Measurements from ENCODE around the gene CDON.

CDON gene

DNA sequence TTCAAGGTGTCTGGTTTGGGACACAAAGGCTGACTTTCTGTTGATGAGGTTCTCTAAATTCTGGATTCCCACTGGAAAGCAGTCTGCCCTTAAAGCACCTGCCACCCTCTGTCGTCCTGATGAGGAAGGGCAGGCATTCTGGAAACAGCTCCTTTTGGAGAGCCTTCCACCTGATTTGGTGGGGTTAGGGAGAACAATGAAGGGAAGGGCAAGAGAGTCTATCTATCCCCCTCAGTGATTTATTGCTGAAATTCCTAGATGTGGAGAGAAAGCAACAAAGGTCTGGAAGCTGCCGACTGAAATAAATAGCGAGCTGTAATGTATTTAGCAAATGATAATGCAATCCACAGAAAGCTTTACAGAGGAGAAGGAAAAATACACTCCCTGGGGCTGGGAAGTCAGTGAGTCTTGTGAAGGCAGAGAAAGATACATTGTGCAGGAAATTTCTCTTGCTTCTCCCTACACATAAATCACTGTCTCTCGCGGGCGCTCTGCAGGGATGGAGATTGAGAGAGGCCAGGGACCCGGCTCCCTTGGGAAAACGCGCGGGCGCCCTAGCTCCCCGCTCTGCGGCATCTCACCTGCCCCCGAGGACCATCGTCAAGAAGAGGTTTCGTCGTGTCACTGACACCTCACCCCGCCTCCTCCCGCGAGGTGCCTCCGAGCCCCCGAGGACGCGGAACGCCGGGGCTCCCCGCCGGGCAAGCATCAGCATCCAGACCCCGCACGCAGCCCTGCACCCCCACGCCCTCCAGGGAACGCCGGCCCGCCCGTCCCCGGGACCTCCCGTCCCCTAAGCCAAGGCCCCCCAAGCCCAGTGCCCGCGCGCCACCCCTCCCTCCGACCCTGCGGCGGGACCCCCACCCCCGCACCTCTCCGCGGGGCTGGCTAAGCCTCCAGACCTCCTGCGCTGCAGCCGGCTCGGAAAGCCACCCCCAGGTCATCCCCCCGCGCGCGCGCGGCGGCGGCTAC lies 673 bp downstream of the CDON start:
- peak overlapping the region; percentile 57; the same call in 1 of the 2 replicates for H3K9ac ChIP-seq (ENCODE audit: low read length)
- H3K79me2 ChIP-seq (ENCODE audit: insufficient read depth, low read length) = no peaks in the 10 kb centered on the region
- H3K4me3 ChIP-seq (ENCODE audit: low read depth, low read length, poor library complexity, severe bottlenecking) = peak overlapping the region; percentile 68
- no peak for TF ChIP-seq EZH2 (IDR thresholded peaks at IDR 0.05; ENCODE audit: borderline replicate concordance, low read length)
- TF ChIP-seq CTCF (IDR thresholded peaks at IDR 0.05; ENCODE audit: low read length) = no peak
- H3K27me3 ChIP-seq (ENCODE audit: insufficient read depth, low read length) = peaks cover 5% of the 10 kb centered on the region; the same call in 1 of the 2 replicates
- H3K4me1 ChIP-seq (ENCODE audit: insufficient read depth, low read length, severe bottlenecking) = peaks cover 6% of the 10 kb centered on the region
- H3K9me2 ChIP-seq (ENCODE audit: low read depth, low read length) = no peaks in the 10 kb centered on the region
- H3K36me3 ChIP-seq (ENCODE audit: insufficient read depth, low read length) = no peaks in the 10 kb centered on the region
- H3K9me3 ChIP-seq (ENCODE audit: low read length) = no peaks in the 10 kb centered on the region
- no peaks in the 10 kb centered on the region for H3F3A ChIP-seq (ENCODE audit: insufficient read depth, low read length)
- no peaks in the 10 kb centered on the region for H4K20me1 ChIP-seq (ENCODE audit: insufficient read depth, low read length)
- peak overlapping the region; percentile 73 for H3K4me2 ChIP-seq (ENCODE audit: low read length)
- no peak overlapping the region for H3K27ac ChIP-seq (ENCODE audit: low read depth, low read length, poor library complexity, severe bottlenecking)
- no peak overlapping the region for H2AFZ ChIP-seq (ENCODE audit: low read length)

- Histone ChIP-seq H2AFZ (ENCODE audit: low read length) (no peak overlapping the region), H3K27ac (ENCODE audit: low read depth, low read length, poor library complexity, severe bottlenecking) (no peak overlapping the region), H3K4me2 (ENCODE audit: low read length) (no peak overlapping the region), H3K4me1 (ENCODE audit: insufficient read depth, low read length, severe bottlenecking) (peaks cover 6% of the 10 kb centered on the region), H3F3A (ENCODE audit: insufficient read depth, low read length) (no peaks in the 10 kb centered on the region), H3K9ac (ENCODE audit: low read length) (no peak overlapping the region), H3K36me3 (ENCODE audit: insufficient read depth, low read length) (no peaks in the 10 kb centered on the region), H3K27me3 (ENCODE audit: insufficient read depth, low read length) (peaks cover 5% of the 10 kb centered on the region; the same call in 1 of the 2 replicates), H3K79me2 (ENCODE audit: insufficient read depth, low read length) (no peaks in the 10 kb centered on the region), H4K20me1 (ENCODE audit: insufficient read depth, low read length) (no peaks in the 10 kb centered on the region), H3K9me2 (ENCODE audit: low read depth, low read length) (no peaks in the 10 kb centered on the region), H3K4me3 (ENCODE audit: low read depth, low read length, poor library complexity, severe bottlenecking) (no peak overlapping the region), H3K9me3 (ENCODE audit: low read length) (no peaks in the 10 kb centered on the region)
- TF ChIP-seq EZH2 (IDR thresholded peaks at IDR 0.05; ENCODE audit: borderline replicate concordance, low read length) = no peak
- no peak for TF ChIP-seq CTCF (IDR thresholded peaks at IDR 0.05; ENCODE audit: low read length)
Observed at GRCh38 chr11:126060757-126061171, 1.9 kb downstream of the CDON start.

GRCh38 chr11:126059238-126059781 lies 3.4 kb downstream of the CDON start:
- Histone ChIP-seq H3K9me2 (ENCODE audit: low read depth, low read length) (no peaks in the 10 kb centered on the region), H2AFZ (ENCODE audit: low read length) (no peak overlapping the region), H3K27me3 (ENCODE audit: insufficient read depth, low read length) (peaks cover 5% of the 10 kb centered on the region; the same call in 1 of the 2 replicates), H3K36me3 (ENCODE audit: insufficient read depth, low read length) (no peaks in the 10 kb centered on the region), H3K4me1 (ENCODE audit: insufficient read depth, low read length, severe bottlenecking) (peaks cover 6% of the 10 kb centered on the region), H3K9me3 (ENCODE audit: low read length) (no peaks in the 10 kb centered on the region), H3K4me2 (ENCODE audit: low read length) (no peak overlapping the region), H3K79me2 (ENCODE audit: insufficient read depth, low read length) (no peaks in the 10 kb centered on the region), H3K4me3 (ENCODE audit: low read depth, low read length, poor library complexity, severe bottlenecking) (no peak overlapping the region), H3K27ac (ENCODE audit: low read depth, low read length, poor library complexity, severe bottlenecking) (no peak overlapping the region), H3K9ac (ENCODE audit: low read length) (no peak overlapping the region), H3F3A (ENCODE audit: insufficient read depth, low read length) (no peaks in the 10 kb centered on the region), H4K20me1 (ENCODE audit: insufficient read depth, low read length) (no peaks in the 10 kb centered on the region)
- no peak for TF ChIP-seq EZH2 (IDR thresholded peaks at IDR 0.05; ENCODE audit: borderline replicate concordance, low read length)
